Loucy (cell line): ENCODE results near the gene SYNGR2.

ENCODE experiments used
- CTCF ChIP-seq: fragments of 200-600 bp; sonication (generic); conservative IDR thresholded peaks from 2 replicates; pipeline ENCODE4 v1.5.1; 2014; ENCODE audit warnings: mild to moderate bottlenecking, antibody characterized with exemption, low read length
- EZH2phosphoT487 ChIP-seq: fragments of 200-600 bp; IDR thresholded peaks from 2 replicates; pipeline ENCODE4 v1.6.1; 2018; ENCODE audit warnings: antibody characterized with exemption, mild to moderate bottlenecking, moderate library complexity, borderline replicate concordance

DNA sequence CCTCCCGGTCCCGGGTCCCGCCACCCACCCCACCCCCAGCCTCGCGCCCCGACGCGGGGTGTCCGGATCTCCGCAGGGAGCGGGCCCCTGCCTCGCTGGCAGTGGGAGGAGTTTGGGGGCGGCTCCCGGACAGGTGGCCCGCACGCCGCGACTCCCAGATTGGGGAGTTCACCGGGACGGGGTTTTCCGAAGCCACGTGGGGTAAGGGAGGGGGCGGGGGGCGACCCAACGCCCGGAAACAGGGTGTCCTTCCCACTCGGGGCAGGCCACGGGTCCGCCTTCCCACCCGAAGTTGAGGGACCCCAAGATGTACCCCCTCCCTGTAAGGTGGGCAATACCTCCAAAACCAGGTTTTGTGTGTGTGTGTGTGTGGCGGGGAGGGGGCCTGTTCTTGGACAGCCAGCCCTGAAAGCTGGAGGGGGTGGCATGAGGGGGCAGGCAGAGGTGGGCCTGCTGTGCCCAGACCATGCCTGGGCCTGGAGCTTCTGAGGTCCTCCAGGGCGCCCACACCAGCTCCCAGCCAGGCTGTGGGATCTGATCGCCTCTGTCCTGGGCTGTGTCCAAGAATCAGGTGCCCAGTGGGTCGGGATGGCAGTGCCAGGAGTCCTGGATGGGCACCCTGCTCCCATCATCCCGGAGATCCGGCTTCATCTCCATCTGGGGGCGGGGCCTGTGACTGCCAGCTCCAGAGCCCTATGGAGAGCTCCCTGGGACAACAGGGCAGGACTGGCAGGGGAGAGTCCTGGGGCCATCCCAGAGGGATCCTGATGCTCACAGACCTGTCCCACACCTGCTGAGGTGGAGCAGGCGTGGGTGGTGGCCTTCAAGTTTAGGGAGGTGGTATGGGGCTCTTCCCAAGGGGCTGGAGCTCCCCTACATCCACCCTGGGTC is 767 bp downstream of the SYNGR2 start:
- no peak for TF ChIP-seq CTCF
- TF ChIP-seq EZH2phosphoT487, result no peak
